ENCODE measurements around the gene PLEKHA5.

PLEKHA5 gene

GRCh38 chr12:19234981-19235871, 105.7 kb downstream of the PLEKHA5 start:
- DNase-seq (ENCODE audit: low read depth), result peak; percentile 45

- DNase-seq (ENCODE audit: low read depth), result peak; percentile 85
These were observed 107.1 kb downstream of the PLEKHA5 start for GRCh38 chr12:19236656-19237055.

GRCh38 chr12:19238540-19238939, 109.0 kb downstream of the PLEKHA5 start:
- DNase-seq (ENCODE audit: low read depth), result no peak

GRCh38 chr12:19239102-19239501, 109.6 kb downstream of the PLEKHA5 start:
- no peak for DNase-seq (ENCODE audit: low read depth)

GRCh38 chr12:19239616-19240234, 110.2 kb downstream of the PLEKHA5 start:
- peak; percentile 70 for DNase-seq (ENCODE audit: low read depth)

GRCh38 chr12:19242581-19242980, 113.0 kb downstream of the PLEKHA5 start:
- DNase-seq (ENCODE audit: low read depth), result no peak

- DNase-seq (ENCODE audit: low read depth), result no peak
These were observed 114.0 kb downstream of the PLEKHA5 start for GRCh38 chr12:19243551-19243950.

GRCh38 chr12:19244312-19244711, 114.8 kb downstream of the PLEKHA5 start:
- peak; percentile 80 for DNase-seq (ENCODE audit: low read depth)

- DNase-seq (ENCODE audit: low read depth), result no peak
These were observed 115.6 kb downstream of the PLEKHA5 start for GRCh38 chr12:19245106-19245505.

GRCh38 chr12:19245666-19246065, 116.1 kb downstream of the PLEKHA5 start:
- DNase-seq (ENCODE audit: low read depth), result no peak

- no peak for DNase-seq (ENCODE audit: low read depth)
These were observed 117.4 kb downstream of the PLEKHA5 start for GRCh38 chr12:19246933-19247332.

GRCh38 chr12:19248929-19249602, 119.5 kb downstream of the PLEKHA5 start:
- DNase-seq (ENCODE audit: low read depth), result no peak

- no peak for DNase-seq (ENCODE audit: low read depth)
These were observed 122.1 kb downstream of the PLEKHA5 start for GRCh38 chr12:19251481-19252132.

GRCh38 chr12:19260135-19260534, 130.6 kb downstream of the PLEKHA5 start:
- DNase-seq (ENCODE audit: low read depth), result no peak

GRCh38 chr12:19261773-19262172, 132.2 kb downstream of the PLEKHA5 start:
- DNase-seq (ENCODE audit: low read depth), result no peak

- no peak for DNase-seq (ENCODE audit: low read depth)
These were observed 134.1 kb downstream of the PLEKHA5 start for GRCh38 chr12:19263672-19264071.

- peak; percentile 78 for DNase-seq (ENCODE audit: low read depth)
These were observed 144.2 kb downstream of the PLEKHA5 start for GRCh38 chr12:19273482-19274330.

- no peak for DNase-seq (ENCODE audit: low read depth)
These were observed 147.2 kb downstream of the PLEKHA5 start for GRCh38 chr12:19276767-19277166.

- DNase-seq (ENCODE audit: low read depth), result no peak
These were observed 148.2 kb downstream of the PLEKHA5 start for GRCh38 chr12:19277711-19278110.

- DNase-seq (ENCODE audit: low read depth), result no peak
These were observed 148.9 kb downstream of the PLEKHA5 start for GRCh38 chr12:19278407-19278806.

GRCh38 chr12:19282133-19282699, 152.7 kb downstream of the PLEKHA5 start:
- no peak for DNase-seq (ENCODE audit: low read depth)
